GM19438 (cell line): ENCODE measurements around the gene SLBP.

Source experiments
- ATAC-seq: cut with Tn5 transposase; IDR thresholded peaks from one replicate; pipeline ENCODE4 v1.9.1; 2021; ENCODE audit warnings: low read depth; ENCODE audit not compliant: unreplicated experiment

SLBP gene

DNA sequence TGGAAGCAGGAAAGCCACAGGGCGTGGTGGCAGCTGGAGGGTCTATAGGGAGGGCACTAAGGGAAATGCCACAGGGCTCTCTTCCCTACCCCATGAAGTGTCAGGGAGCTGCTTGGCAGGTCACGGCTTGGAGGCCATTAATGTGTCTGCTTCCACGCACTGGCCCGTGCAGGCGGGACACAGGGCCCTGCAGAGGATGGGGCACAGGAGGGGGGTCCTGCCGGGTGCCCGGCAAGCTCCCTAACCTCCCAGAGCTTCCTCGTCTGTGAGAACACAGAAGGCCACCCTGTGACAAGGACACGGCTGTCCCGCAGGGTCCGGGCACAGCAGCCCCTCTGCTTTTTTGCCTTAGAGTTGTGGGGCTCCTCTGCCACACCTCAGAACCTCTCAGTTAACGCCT, 53.5 kb downstream of the SLBP start:
- ATAC-seq: no peak

- ATAC-seq: no peak
Observed at GRCh38 chr4:1658146-1658545, 54.0 kb downstream of the SLBP start.

DNA sequence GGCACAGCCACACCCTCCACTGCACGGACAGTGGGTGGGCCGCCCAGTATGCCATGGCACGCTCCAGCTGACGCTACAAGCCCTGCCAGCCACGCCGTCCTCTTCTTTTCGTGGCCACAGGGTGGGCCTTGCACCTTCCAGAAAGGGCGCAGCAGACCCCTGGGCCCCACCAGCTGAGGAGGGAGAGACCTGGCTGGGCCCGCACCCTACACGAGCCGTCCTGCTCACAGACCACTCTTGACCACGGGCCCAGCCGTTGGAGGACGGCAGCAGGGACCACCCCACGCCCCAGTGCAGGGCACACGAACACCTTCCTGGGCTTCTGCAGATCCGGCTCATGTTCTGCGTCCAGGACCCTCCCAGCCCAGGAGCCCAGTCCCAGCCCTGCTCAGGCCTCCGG, 55.1 kb downstream of the SLBP start:
- ATAC-seq: no peak

- no peak for ATAC-seq
Observed at GRCh38 chr4:1656132-1656531, 56.0 kb downstream of the SLBP start.

DNA sequence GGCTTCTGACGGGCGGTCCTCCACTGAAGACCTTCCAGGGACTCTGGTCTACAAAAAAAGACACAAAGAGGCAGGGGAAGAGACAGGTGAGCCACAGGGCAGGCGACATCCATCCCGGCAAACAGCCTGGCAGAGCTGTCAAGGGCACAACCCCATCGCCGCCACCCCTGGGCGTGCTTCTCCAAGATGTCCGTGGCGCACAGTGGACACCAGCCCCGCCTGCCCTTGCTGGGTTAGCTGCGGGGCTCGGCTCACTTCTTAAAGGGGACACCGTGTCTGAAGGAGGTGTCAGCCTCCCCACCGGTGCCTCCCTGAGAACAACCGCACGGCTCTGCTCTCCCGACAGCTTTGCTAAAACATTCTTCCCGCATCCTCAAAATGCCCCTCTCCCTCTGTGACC, 56.4 kb downstream of the SLBP start:
- ATAC-seq: no peak

DNA sequence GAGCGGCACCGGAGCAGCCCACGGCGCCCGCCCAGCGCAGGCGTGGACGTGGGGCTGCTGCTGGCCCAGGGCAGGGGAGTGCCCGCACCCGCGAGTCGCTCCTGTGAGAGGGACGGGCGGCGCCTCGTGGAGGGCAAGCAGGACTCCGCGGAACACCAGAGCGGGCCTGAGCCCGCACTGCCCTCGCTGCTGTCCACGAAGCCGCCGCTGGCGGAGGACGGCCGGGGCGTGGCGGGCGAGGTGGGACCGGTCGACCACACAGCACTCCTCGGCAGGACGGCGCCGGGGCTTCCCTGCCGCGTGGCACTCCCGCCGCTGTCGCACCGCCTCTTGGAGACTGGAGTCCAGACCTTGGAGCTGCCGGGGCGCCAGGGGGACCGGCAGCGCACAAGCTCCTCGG, 57.0 kb downstream of the SLBP start:
- ATAC-seq: no peak

DNA sequence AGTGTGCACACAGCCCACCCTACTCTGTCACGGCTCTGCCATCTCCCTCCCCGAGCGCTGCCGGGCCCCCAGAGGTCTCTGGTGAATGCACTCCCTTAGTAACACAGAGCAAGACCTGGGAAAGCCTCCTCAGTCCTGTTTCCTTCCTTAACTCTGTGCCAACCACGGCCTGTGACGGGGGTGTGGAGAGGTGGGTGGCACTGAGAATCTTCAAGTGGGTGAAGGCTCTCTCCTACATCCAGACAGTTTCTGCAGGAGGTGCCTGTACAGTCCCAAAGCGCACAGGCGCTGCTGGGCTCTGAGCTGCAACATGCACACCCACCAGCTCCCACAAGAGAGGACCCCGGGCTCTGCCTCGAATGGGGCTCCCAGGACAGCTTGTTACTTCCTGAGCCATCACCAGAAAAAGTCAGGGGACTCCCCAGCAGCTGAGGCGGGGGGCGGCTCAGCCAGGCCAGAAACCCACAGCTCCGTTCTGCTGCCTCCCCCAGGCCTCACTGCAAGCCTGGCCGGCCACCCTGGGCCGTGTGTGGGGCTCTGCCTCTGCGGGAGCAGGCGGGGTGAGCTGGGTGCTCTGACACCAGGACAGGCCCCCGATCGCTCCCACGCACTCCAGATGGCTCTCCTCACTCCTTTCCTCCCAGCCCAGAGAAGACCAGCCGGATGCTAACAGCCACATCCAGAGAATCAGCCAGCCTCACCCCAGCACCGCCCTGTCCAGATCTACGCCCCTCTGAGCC, 57.7 kb downstream of the SLBP start:
- no peak for ATAC-seq

DNA sequence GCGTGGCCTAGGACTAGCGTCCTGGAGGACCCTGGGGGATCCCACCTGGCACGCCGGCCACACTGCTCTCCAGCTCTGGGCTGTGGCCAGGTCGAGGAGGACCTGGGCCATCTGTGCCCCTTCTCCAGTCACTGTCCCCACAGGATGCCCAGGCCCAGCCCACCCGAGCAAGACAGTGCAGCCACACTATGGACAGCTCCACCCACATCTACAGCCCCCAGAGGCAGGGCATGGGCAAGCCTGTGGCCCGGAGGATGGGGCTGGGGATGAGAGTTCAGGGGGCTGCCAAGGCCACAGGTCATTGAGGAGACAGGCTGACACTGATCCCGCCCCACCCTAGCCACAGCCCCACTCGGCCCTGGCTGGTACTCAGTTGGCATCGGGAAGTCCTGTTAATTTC, 58.3 kb downstream of the SLBP start:
- ATAC-seq: no peak

GRCh38 chr4:1652088-1652487, 60.0 kb downstream of the SLBP start:
- no peak for ATAC-seq

DNA sequence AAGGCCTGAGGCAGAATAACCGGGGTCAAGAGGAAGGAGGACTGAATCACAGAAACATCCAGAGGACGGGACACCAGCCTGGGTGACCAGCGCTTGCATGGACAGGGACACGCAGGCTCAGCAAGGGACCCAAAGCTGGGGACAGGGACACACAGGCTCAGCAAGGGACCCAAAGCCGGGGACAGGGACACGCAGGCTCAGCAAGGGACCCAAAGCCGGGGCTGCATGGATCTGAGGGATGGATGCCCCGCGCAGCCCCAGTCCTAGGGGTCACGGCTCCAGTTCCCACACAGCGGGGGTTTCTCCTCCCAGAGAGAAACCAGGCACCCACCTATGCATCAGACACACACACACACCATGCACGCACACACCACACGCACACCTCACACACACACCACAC, 60.5 kb downstream of the SLBP start:
- ATAC-seq: no peak

GRCh38 chr4:1648962-1649361, 63.2 kb downstream of the SLBP start:
- ATAC-seq: no peak

- no peak for ATAC-seq
Observed at GRCh38 chr4:1647432-1647831, 64.7 kb downstream of the SLBP start.

DNA sequence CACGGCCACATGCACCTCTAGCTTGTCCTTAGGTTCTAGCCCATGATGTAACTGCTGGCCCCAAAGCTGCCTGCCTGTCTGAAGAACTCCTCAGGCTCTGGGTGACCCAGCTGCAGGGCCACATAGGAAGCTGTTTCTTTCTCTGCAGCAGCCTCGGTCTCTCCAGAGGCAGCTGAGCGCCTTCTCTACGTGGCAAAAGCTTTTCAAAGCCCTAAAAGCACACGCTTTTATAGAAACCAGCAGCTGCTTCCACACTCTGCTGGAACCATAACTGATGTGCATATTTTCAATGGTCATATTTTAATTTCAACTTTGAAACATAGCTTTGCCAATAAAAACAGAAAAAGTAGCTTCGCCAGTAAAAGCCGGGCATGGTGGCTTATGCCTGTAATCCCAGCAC, 65.4 kb downstream of the SLBP start:
- no peak for ATAC-seq

- ATAC-seq: no peak
Observed at GRCh38 chr4:1644891-1645657, 67.0 kb downstream of the SLBP start.

DNA sequence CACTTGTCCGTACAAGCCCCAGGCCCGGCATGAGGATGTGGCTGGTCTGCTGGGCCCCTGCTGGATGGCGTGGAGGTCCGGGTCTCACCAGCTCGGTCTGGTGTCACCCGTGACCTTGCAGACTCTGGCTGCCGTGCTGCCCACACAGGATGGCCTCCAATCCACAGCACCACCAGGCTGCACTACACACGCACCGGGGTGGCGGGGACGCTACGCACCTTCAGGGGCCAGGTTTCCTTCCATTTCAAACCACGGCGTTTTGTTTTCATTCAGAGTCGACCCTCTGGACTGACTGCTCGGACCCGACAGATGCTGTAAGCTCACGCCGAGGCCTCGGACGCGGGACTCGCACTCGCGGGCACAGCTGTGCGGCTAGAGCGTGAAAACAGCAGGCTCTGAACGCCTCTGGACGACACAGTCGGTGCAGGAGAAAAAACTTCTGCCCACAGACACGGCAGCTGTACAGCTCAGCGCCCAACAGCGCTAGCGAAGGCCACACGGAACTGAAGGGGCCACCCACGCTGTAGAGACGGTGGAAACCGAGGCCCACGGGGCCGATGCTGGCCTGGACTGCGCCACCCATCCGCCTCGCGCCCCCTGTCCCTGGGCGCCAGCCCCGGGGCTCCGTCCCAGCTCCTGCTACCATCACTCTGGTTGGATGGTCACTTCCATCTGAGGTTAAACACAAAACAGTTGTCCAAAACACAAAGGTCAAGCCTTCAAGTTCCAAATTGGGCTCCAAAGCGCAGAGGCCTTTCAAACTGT, 68.0 kb downstream of the SLBP start:
- no peak for ATAC-seq
